ENCODE results near the gene FAM117B.
"Not testable (repeated sequence)": the region's sequence is repeated elsewhere in the genome, so short reads cannot be mapped to it uniquely, and the experiment has no call there.

- not testable (repeated sequence) for TF ChIP-seq CTCF (IDR thresholded peaks at IDR 0.05; ENCODE audit: insufficient read depth, low read depth, low read length); EZH2 (IDR thresholded peaks at IDR 0.05; ENCODE audit: insufficient read depth, low read length)
Measured at GRCh38 chr2:202807431-202808138, 172.8 kb downstream of the FAM117B start.
